Measurements from ENCODE around the gene DNAJC17.

The DNAJC17 gene

GRCh38 chr15:40850576-40851112, 43.4 kb upstream of the DNAJC17 start:
- H3K4me3 ChIP-seq (replicated peaks; ENCODE audit: low read depth, low read length): no peak overlapping the region
- TF ChIP-seq CTCF (IDR thresholded peaks at IDR 0.05; ENCODE audit: low read depth, low read length, missing control alignments): no peak
- no peak for DNase-seq (ENCODE audit: extremely low read depth, low read depth)

- no peak for DNase-seq (ENCODE audit: extremely low read depth, low read depth)
- no peak overlapping the region for H3K4me3 ChIP-seq (replicated peaks; ENCODE audit: low read depth, low read length)
- TF ChIP-seq CTCF (IDR thresholded peaks at IDR 0.05; ENCODE audit: low read depth, low read length, missing control alignments): no peak
Observed at GRCh38 chr15:40847223-40847961, 40.1 kb upstream of the DNAJC17 start.

- DNase-seq (ENCODE audit: extremely low read depth, low read depth): no peak
- TF ChIP-seq CTCF (IDR thresholded peaks at IDR 0.05; ENCODE audit: low read depth, low read length, missing control alignments): no peak
- H3K4me3 ChIP-seq (replicated peaks; ENCODE audit: low read depth, low read length): no peak overlapping the region
Observed at GRCh38 chr15:40846841-40847222, 39.6 kb upstream of the DNAJC17 start.

- TF ChIP-seq CTCF (IDR thresholded peaks at IDR 0.05; ENCODE audit: low read depth, low read length, missing control alignments): no peak
Observed at GRCh38 chr15:40845511-40846284, 38.4 kb upstream of the DNAJC17 start.

GRCh38 chr15:40845036-40845435, 37.8 kb upstream of the DNAJC17 start:
- TF ChIP-seq CTCF (IDR thresholded peaks at IDR 0.05; ENCODE audit: low read depth, low read length, missing control alignments): no peak
- H3K4me3 ChIP-seq (replicated peaks; ENCODE audit: low read depth, low read length): peak overlapping the region; percentile 32
- DNase-seq (ENCODE audit: extremely low read depth, low read depth): no peak

More at GRCh38 chr15:40845511-40846284, 38.4 kb upstream of the DNAJC17 start:
- DNase-seq (ENCODE audit: extremely low read depth, low read depth): no peak
- H3K4me3 ChIP-seq (replicated peaks; ENCODE audit: low read depth, low read length): no peak overlapping the region

- no peak for TF ChIP-seq CTCF (IDR thresholded peaks at IDR 0.05; ENCODE audit: low read depth, low read length, missing control alignments)
- H3K4me3 ChIP-seq (replicated peaks; ENCODE audit: low read depth, low read length): peak overlapping the region; percentile 32
- DNase-seq (ENCODE audit: extremely low read depth, low read depth): no peak
Observed at GRCh38 chr15:40844696-40845030, 37.4 kb upstream of the DNAJC17 start.

Data from HFF-Myc (cell line).